Activated CD8-positive, alpha-beta T cell treated with anti-CD3 and anti-CD28 coated beads, Interleukin-2, amount 10 ng/mL, durations not matched to agents 7 days and 5 days (primary cell): ENCODE measurements around the gene INSRR. TPM values are rescaled to one million over a fixed set of nuclear protein-coding genes. Genes with fewer than 3 reads are reported as not detected.

Experiments
- ATAC-seq: fragments of 150-1000 bp; cut with Tn5 transposase; one replicate; pipeline ENCODE4 v1.10.0; 2021; ENCODE audit warnings: moderate library complexity
- CTCF ChIA-PET: fragments of 350-600 bp; sonication (Branson Sonifier 250); formaldehyde crosslinking; loops from one replicate; lab custom pipeline; 2021; ENCODE audit warnings: antibody characterized with exemption; lab: Charles Lee
- POLR2A ChIA-PET: fragments of 350-600 bp; sonication (Branson Sonifier 250); formaldehyde crosslinking; loops from one replicate; lab custom pipeline; 2021; ENCODE audit warnings: antibody characterized with exemption; lab: Charles Lee
- DNase-seq: peaks from one replicate; pipeline ENCODE4 v3.0.0-alpha.2; 2020
- H3K27ac Mint-ChIP-seq: one replicate; pipeline ENCODE4 v1.8.0; 2021; ENCODE audit warnings: mild to moderate bottlenecking, mixed read lengths
- H3K27me3 Mint-ChIP-seq: one replicate; pipeline ENCODE4 v1.8.0; 2021; ENCODE audit warnings: low read depth, mixed read lengths
- H3K36me3 Mint-ChIP-seq: one replicate; pipeline ENCODE4 v1.8.0; 2021; ENCODE audit warnings: low read depth, mixed read lengths
- H3K4me1 Mint-ChIP-seq: one replicate; pipeline ENCODE4 v1.8.0; 2021; ENCODE audit warnings: low read depth, mixed read lengths
- H3K4me3 Mint-ChIP-seq: one replicate; pipeline ENCODE4 v1.8.0; 2021; ENCODE audit warnings: mild to moderate bottlenecking, mixed read lengths
- H3K9me3 Mint-ChIP-seq: one replicate; pipeline ENCODE4 v1.8.0; 2022; ENCODE audit warnings: mixed read lengths; ENCODE audit not compliant: insufficient read depth
- total RNA-seq, 2 experiments: library from RNA; stranded (reverse); gene quantifications; one replicate each; pipeline ENCODE4 v1.2.3, GENCODE V29; 2021

The INSRR gene
- total RNA-seq, 2 experiments from 2014 or later = 0.21 TPM

DNA sequence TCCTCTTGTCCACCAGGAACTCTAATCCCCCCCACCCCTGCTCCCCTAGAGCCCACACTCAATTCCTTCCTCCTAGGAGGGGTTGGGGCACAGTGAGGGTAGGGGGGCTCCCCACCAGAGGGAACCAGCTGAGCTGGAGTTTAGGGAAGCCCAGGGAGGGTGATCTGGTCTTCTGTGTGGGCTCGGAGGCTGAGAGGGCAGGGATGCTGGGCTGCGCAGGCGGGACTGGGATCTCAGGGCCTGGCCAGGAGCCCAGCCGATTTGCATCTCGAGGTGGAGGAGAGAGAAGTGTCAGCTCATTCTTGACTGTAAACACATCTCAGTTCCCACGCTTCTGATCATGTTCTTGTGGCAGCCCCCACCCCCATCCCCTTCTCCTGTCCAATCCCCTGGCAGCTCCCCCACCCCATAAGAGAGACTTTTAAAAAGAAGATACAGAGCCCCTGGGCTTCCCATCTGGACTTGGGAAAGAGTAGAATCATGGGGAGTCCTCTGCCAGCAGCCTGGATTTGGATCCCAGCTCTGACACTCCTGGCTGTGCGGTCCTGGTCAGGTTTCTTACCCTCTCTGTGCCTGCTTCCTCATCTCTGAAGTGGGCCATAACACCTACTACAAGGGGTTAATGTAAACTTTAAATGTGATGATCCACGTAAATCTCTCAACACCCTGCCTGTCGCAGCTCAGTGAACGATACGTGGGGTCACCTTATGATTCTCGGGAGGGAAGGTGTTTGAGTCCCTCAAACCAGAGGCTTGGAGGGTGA is 41.2 kb upstream of the INSRR start:
- H3K27ac Mint-ChIP-seq = no peak overlapping the region
- H3K9me3 Mint-ChIP-seq = no peaks in the 10 kb centered on the region
- ChIA-PET POLR2A (interaction anchor here (1.0 kb wide), 1 partner anchor 31 kb away, joined by 3 read pairs; no protein-coding TSS in a partner anchor), CTCF (interaction anchor here (3.4 to 4.0 kb wide), 2 partner anchors 11 to 27 kb away, joined by 20 to 24 read pairs; no protein-coding TSS in a partner anchor)
- H3K4me1 Mint-ChIP-seq = peaks cover 20% of the 10 kb centered on the region
- H3K4me3 Mint-ChIP-seq = no peak overlapping the region
- no peaks in the 10 kb centered on the region for H3K36me3 Mint-ChIP-seq
- DNase-seq = no peak
- peaks cover 16% of the 10 kb centered on the region for H3K27me3 Mint-ChIP-seq
- no peak for ATAC-seq

GRCh38 chr1:156898971-156899664 is 40.2 kb upstream of the INSRR start:
- CTCF ChIA-PET = interaction anchor here (1.0 to 4.0 kb wide), 5 partner anchors 10 to 173 kb away, joined by 4 to 24 read pairs (median 7); no protein-coding TSS in a partner anchor
- Mint-ChIP-seq H3K27ac (peak overlapping the region; percentile 37), H3K4me3 (no peak overlapping the region), H3K4me1 (peaks cover 20% of the 10 kb centered on the region), H3K9me3 (no peaks in the 10 kb centered on the region), H3K27me3 (peaks cover 23% of the 10 kb centered on the region), H3K36me3 (no peaks in the 10 kb centered on the region)
- DNase-seq (no peak), ATAC-seq (no peak)
- POLR2A ChIA-PET = interaction anchor here (0.5 kb wide), 1 partner anchor 46 kb away, joined by 3 read pairs; no protein-coding TSS in a partner anchor

DNA sequence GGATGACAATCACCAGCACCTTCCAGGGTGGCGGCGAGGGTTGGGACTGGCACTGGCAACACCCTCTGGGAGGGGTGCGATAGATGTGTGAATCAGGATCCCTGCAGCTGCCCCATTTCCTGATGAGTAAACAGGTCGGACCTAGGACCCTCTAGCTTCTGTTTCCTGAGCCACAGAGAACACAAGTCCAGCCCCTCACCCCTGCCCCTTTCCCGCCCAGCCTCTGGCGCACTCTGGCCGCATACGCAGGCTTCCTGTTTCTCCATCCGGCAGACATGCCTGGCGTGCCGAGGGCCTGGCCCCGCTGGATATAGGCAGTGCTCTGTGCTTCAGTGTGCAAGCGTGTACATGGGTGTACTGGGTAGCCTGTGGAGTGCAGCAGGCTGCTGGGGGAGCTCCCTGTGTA is 39.2 kb upstream of the INSRR start:
- POLR2A ChIA-PET = no interaction called here
- ATAC-seq (peak; percentile 63), DNase-seq (peak; percentile 42)
- H3K27ac Mint-ChIP-seq = peak overlapping the region; percentile 37
- peaks cover 22% of the 10 kb centered on the region for H3K4me1 Mint-ChIP-seq
- H3K9me3 Mint-ChIP-seq = no peaks in the 10 kb centered on the region
- peaks cover 28% of the 10 kb centered on the region for H3K27me3 Mint-ChIP-seq
- CTCF ChIA-PET = interaction anchor here (1.0 to 4.0 kb wide), 6 partner anchors 9 to 172 kb away, joined by 4 to 24 read pairs (median 6); no protein-coding TSS in a partner anchor
- no peak overlapping the region for H3K4me3 Mint-ChIP-seq
- H3K36me3 Mint-ChIP-seq = no peaks in the 10 kb centered on the region

- no peak for ATAC-seq
- H3K36me3 Mint-ChIP-seq = no peaks in the 10 kb centered on the region
- ChIA-PET CTCF (interaction anchor here (0.9 to 4.0 kb wide), 3 partner anchors 30 to 73 kb away, joined by 3 to 24 read pairs (median 4); no protein-coding TSS in a partner anchor), POLR2A (no interaction called here)
- H3K27ac Mint-ChIP-seq = peak overlapping the region; percentile 39
- H3K4me1 Mint-ChIP-seq = peaks cover 31% of the 10 kb centered on the region
- H3K9me3 Mint-ChIP-seq = no peaks in the 10 kb centered on the region
- no peak overlapping the region for H3K4me3 Mint-ChIP-seq
- peaks cover 32% of the 10 kb centered on the region for H3K27me3 Mint-ChIP-seq
- DNase-seq = no peak
These were observed 38.3 kb upstream of the INSRR start for GRCh38 chr1:156897078-156897825.

GRCh38 chr1:156896490-156897033 is 37.6 kb upstream of the INSRR start:
- H3K36me3 Mint-ChIP-seq = no peaks in the 10 kb centered on the region
- H3K9me3 Mint-ChIP-seq = no peaks in the 10 kb centered on the region
- peaks cover 39% of the 10 kb centered on the region for H3K27me3 Mint-ChIP-seq
- CTCF ChIA-PET = interaction anchor here (0.9 kb wide), 1 partner anchor 73 kb away, joined by 3 read pairs; no protein-coding TSS in a partner anchor
- H3K4me1 Mint-ChIP-seq = peaks cover 38% of the 10 kb centered on the region
- POLR2A ChIA-PET = no interaction called here
- DNase-seq = no peak
- ATAC-seq = no peak
- H3K4me3 Mint-ChIP-seq = no peak overlapping the region
- peak overlapping the region; percentile 39 for H3K27ac Mint-ChIP-seq

DNA sequence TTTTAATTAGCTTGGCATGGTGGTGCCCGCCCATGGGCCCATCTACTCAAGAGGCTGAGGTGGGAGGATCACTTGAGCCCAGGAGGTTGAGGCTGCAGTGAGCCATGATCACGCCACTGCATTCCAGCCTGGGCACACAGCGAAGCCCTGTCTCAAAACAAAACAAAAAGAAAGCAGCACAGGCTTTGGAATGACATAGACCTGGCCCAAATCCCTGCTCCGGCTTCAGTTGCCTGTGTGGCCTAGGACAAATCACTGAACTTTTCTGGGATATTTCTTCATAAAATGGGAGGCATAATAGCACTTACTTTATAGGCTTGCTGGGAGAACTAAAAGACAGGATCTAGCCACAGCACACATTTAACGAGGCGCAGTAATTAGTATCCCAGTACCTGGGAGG is 37.0 kb upstream of the INSRR start:
- CTCF ChIA-PET = interaction anchor here (6.8 kb wide), 1 partner anchor 30 kb away, joined by 93 read pairs; no protein-coding TSS in a partner anchor
- no peak overlapping the region for H3K27ac Mint-ChIP-seq
- H3K4me1 Mint-ChIP-seq = peaks cover 38% of the 10 kb centered on the region
- H3K27me3 Mint-ChIP-seq = peaks cover 45% of the 10 kb centered on the region
- POLR2A ChIA-PET = no interaction called here
- ATAC-seq (no peak), DNase-seq (no peak)
- no peaks in the 10 kb centered on the region for H3K9me3 Mint-ChIP-seq
- no peaks in the 10 kb centered on the region for H3K36me3 Mint-ChIP-seq
- no peak overlapping the region for H3K4me3 Mint-ChIP-seq

DNA sequence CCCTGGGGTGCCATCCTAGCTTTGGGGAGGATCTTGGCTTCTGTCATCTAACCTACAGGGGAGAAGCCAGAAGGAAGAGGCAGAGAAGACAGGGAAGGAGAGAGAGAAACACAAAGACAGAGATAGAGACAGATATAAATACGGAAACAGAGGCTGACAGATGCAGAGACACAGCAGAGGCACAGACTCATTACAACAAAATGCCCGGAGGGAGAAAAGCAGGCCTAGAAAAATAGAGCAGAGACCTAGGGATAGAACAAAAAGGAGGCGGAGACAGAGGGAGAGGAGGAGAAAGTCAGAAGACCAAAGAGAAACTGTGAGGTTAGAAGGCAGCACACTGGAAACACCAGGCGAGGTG is 36.5 kb upstream of the INSRR start:
- ATAC-seq = no peak
- POLR2A ChIA-PET = no interaction called here
- no peaks in the 10 kb centered on the region for H3K36me3 Mint-ChIP-seq
- no peak overlapping the region for H3K27ac Mint-ChIP-seq
- H3K4me3 Mint-ChIP-seq = no peak overlapping the region
- H3K27me3 Mint-ChIP-seq = peaks cover 49% of the 10 kb centered on the region
- no peaks in the 10 kb centered on the region for H3K9me3 Mint-ChIP-seq
- CTCF ChIA-PET = interaction anchor here (0.8 to 6.8 kb wide), 2 partner anchors 31 to 58 kb away, joined by 4 to 93 read pairs; no protein-coding TSS in a partner anchor
- H3K4me1 Mint-ChIP-seq = peaks cover 39% of the 10 kb centered on the region
- no peak for DNase-seq

DNA sequence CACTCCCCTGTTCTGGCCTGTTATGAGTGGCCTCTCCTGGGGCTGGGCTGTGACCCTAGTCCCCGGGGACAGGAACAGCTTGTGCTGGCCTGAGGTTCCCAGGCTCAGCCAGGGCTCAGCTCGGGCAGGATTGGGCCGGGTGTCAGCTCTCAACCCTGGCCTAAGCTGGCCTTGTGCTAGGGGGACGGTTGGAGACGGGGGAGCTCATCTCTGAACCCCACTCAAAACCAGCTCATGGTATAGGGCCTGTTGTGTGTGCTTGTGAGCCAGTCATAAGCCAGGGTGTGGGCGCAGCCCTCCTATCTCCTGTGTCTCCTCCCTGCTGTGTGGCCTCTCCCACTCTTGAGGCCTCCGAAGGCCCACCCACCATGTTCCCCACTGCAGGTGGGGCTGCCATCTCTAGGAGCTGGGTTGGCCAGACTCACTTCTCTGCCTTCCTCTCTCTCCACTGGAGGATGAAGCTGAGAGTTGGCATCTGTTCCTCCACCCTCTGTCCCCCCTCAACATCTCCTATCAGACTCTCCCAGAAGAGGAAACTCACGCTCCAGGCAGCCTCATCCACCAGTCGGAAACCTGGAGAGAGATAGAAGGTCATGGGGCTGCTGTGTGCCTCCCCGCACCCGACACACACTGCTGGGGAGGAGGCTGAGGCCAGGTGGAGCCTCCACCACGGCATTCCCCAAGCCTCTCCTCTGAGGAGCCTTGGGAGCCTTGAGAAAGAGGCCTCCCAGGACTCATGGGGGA is 36.0 kb upstream of the INSRR start:
- ATAC-seq (no peak), DNase-seq (no peak)
- Mint-ChIP-seq H3K27ac (no peak overlapping the region), H3K36me3 (no peaks in the 10 kb centered on the region), H3K27me3 (peaks cover 51% of the 10 kb centered on the region), H3K4me3 (no peak overlapping the region), H3K4me1 (peaks cover 43% of the 10 kb centered on the region), H3K9me3 (no peaks in the 10 kb centered on the region)
- POLR2A ChIA-PET = no interaction called here
- CTCF ChIA-PET = interaction anchor here (0.8 to 6.8 kb wide), 3 partner anchors 31 to 57 kb away, joined by 4 to 93 read pairs (median 4); no protein-coding TSS in a partner anchor

DNA sequence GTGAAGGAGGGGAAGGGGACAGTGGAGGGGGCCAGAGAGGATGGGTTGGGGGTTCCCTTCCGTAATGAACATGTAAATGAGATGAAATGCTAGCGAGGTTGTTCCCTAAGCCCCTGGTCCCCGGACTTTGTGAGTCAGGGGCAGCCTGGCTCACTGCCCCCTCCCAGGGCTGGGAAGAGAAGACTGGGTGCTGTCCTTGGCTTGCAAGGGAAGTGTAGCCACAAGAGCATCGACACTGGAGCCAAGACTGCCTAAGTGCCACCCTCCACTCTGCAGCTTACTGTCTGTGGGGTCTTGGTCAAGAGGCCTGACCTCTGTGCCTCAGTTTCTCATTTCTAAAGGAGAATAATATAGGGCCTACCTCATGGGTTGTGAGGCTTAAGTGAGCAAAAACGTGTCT is 35.1 kb upstream of the INSRR start:
- CTCF ChIA-PET = interaction anchor here (1.1 to 6.8 kb wide), 2 partner anchors 32 to 55 kb away, joined by 4 to 93 read pairs; no protein-coding TSS in a partner anchor
- Mint-ChIP-seq H3K4me1 (peaks cover 43% of the 10 kb centered on the region), H3K9me3 (no peaks in the 10 kb centered on the region), H3K36me3 (no peaks in the 10 kb centered on the region), H3K27me3 (peaks cover 52% of the 10 kb centered on the region), H3K27ac (no peak overlapping the region), H3K4me3 (no peak overlapping the region)
- POLR2A ChIA-PET = no interaction called here
- ATAC-seq = no peak
- no peak for DNase-seq

- Mint-ChIP-seq H3K36me3 (no peaks in the 10 kb centered on the region), H3K27me3 (peaks cover 50% of the 10 kb centered on the region), H3K27ac (no peak within 1 kb of the TSS), H3K9me3 (no peaks in the 10 kb centered on the region), H3K4me3 (peak within 1 kb of the TSS; percentile 67), H3K4me1 (peaks cover 38% of the 10 kb centered on the region)
- ChIA-PET CTCF (interaction anchor here (0.6 to 8.9 kb wide), 12 partner anchors 22 to 629 kb away, joined by 3 to 138 read pairs (median 34); partner anchors contain the start of genes CRABP2, INSRR, ISG20L2 and LRRC71), POLR2A (interaction anchor here (0.8 kb wide), 1 partner anchor 165 kb away, joined by 3 read pairs; the partner anchor contains the start of genes ISG20L2 and METTL25B)
- ATAC-seq (no peak), DNase-seq (no peak)
These were observed 34.4 kb upstream of the INSRR start, which contains the start of gene PEAR1 for GRCh38 chr1:156893048-156893953. Gene PEAR1, plus strand, starts transcription at chr1:156893718. Its CDS starts 10,209 bp downstream, at chr1:156903927.
